Measurements from ENCODE around the gene NFATC3. TPM values are rescaled to one million over a fixed set of nuclear protein-coding genes. Genes with fewer than 3 reads are reported as not detected.

Gene NFATC3
- total and polyA plus RNA-seq, 7 donors, result 9.8 to 53.5 (median 42.7) TPM

- Histone ChIP-seq H3K27ac (peak overlapping the region; percentile 81), H3K27me3 (ENCODE audit: insufficient read depth in 3 of 3, low read length in 2 of 3) (no peaks in the 10 kb centered on the region), H3K4me3 (no peak overlapping the region), H3K4me1 (peaks cover 71% of the 10 kb centered on the region), H3K36me3 (ENCODE audit: insufficient read depth in 1 of 2, low read depth in 1 of 2) (peaks cover 0 to 20% of the 10 kb centered on the region in 2 donors), H3K9me3 (no peaks in the 10 kb centered on the region)
- 89 to 96% (median 92%) methylated on average over 14 of the region's 14 CpGs for WGBS, 3 donors
- ATAC-seq, result no peak
- DNase-seq, result no peak
- intact Hi-C loops (cut with DNase I), result loop anchor here (5.0 to 10.0 kb wide), 2 partner anchors 156 to 244 kb away; partner anchors contain the start of genes PRMT7 (in 1 of the 2) and SLC7A6OS (in 1 of the 2)
- TF ChIP-seq CTCF (IDR thresholded peaks at IDR 0.05), result no peak
These were observed 14.2 kb upstream of the NFATC3 start for GRCh38 chr16:68070806-68071517.

- ATAC-seq (no peak), DNase-seq (no peak)
- H3K27me3 ChIP-seq (ENCODE audit: insufficient read depth in 3 of 3, low read length in 2 of 3), result no peaks in the 10 kb centered on the region
- no peak for TF ChIP-seq CTCF (IDR thresholded peaks at IDR 0.05)
- peaks cover 72% of the 10 kb centered on the region for H3K4me1 ChIP-seq
- peak overlapping the region; percentile 81 for H3K27ac ChIP-seq
- no peaks in the 10 kb centered on the region for H3K9me3 ChIP-seq
- WGBS, 3 donors, result 89 to 97% (median 95%) methylated on average over 1 of the region's 1 CpG
- no peak overlapping the region for H3K4me3 ChIP-seq
- H3K36me3 ChIP-seq (ENCODE audit: insufficient read depth in 1 of 2, low read depth in 1 of 2), result peaks cover 0 to 26% of the 10 kb centered on the region in 2 donors
- intact Hi-C loops (cut with DNase I), result loop anchor here (5.0 to 10.0 kb wide), 2 partner anchors 156 to 243 kb away; partner anchors contain the start of genes PRMT7 (in 1 of the 2) and SLC7A6OS (in 1 of the 2)
These were observed 13.7 kb upstream of the NFATC3 start for GRCh38 chr16:68071518-68071901.

- H3K4me3 ChIP-seq, result no peak overlapping the region
- peak; percentile 69 to 95 for DNase-seq
- peak overlapping the region; percentile 81 for H3K27ac ChIP-seq
- H3K27me3 ChIP-seq (ENCODE audit: insufficient read depth in 3 of 3, low read length in 2 of 3), result no peaks in the 10 kb centered on the region
- peaks cover 72% of the 10 kb centered on the region for H3K4me1 ChIP-seq
- H3K9me3 ChIP-seq, result no peaks in the 10 kb centered on the region
- WGBS, 3 donors, result 30 to 49% (median 40%) methylated on average over 9 of the region's 9 CpGs
- ATAC-seq, result peak; percentile 76 to 83 (median 81)
- H3K36me3 ChIP-seq (ENCODE audit: insufficient read depth in 1 of 2, low read depth in 1 of 2), result peaks cover 0 to 31% of the 10 kb centered on the region in 2 donors
- TF ChIP-seq CTCF (IDR thresholded peaks at IDR 0.05), result no peak
- intact Hi-C loops (cut with DNase I), result loop anchor here (5.0 to 10.0 kb wide), 2 partner anchors 155 to 243 kb away; partner anchors contain the start of genes PRMT7 (in 1 of the 2) and SLC7A6OS (in 1 of the 2)
These were observed 13.0 kb upstream of the NFATC3 start for GRCh38 chr16:68072038-68072695.

GRCh38 chr16:68073902-68074760 is 11.0 kb upstream of the NFATC3 start:
- Histone ChIP-seq H3K9me3 (no peaks in the 10 kb centered on the region), H3K4me1 (peaks cover 56% of the 10 kb centered on the region), H3K4me3 (no peak overlapping the region), H3K36me3 (ENCODE audit: insufficient read depth in 1 of 2, low read depth in 1 of 2) (peaks cover 0 to 43% of the 10 kb centered on the region in 2 donors), H3K27me3 (ENCODE audit: insufficient read depth in 3 of 3, low read length in 2 of 3) (no peaks in the 10 kb centered on the region), H3K27ac (peak overlapping the region; percentile 81)
- TF ChIP-seq CTCF (IDR thresholded peaks at IDR 0.05), result no peak
- DNase-seq (no peak), ATAC-seq (no peak)
- 87 to 96% (median 88%) methylated on average over 9 of the region's 9 CpGs for WGBS, 3 donors
- intact Hi-C loops (cut with DNase I), result loop anchor here (5.0 to 10.0 kb wide), 2 partner anchors 153 to 241 kb away; partner anchors contain the start of genes PRMT7 (in 1 of the 2) and SLC7A6OS (in 1 of the 2)

Measured in psoas muscle (tissue), 8 donors.